Trophoblast cell (in vitro differentiated cells and primary cell): Measurements from ENCODE around the gene RYR1.
A peak's percentile ranks its signal among the peaks of the same experiment; 100 is the strongest.

Source experiments
- DNase-seq, 2 donors: peaks; one replicate each; pipeline ENCODE4 v3.0.0-alpha.2; 2016
- H2AFZ ChIP-seq: 2 replicates; pipeline ENCODE4 v1.6.1; 2013; ENCODE audit warnings: low read length, moderate library complexity, mild to moderate bottlenecking; ENCODE audit not compliant: insufficient read depth, poor library complexity
- H2AK5ac ChIP-seq: 2 replicates; pipeline ENCODE4 v1.6.1; 2013; ENCODE audit warnings: mild to moderate bottlenecking, low read length
- H2BK120ac ChIP-seq: 2 replicates; pipeline ENCODE4 v1.6.1; 2013; ENCODE audit warnings: low read length, mild to moderate bottlenecking, moderate library complexity; ENCODE audit not compliant: insufficient read depth, poor library complexity
- H2BK12ac ChIP-seq: 2 replicates; pipeline ENCODE4 v1.6.1; 2013; ENCODE audit warnings: mild to moderate bottlenecking, low read length, moderate library complexity
- H2BK5ac ChIP-seq: 2 replicates; pipeline ENCODE4 v1.6.1; 2013; ENCODE audit warnings: low read length, low read depth, moderate library complexity, mild to moderate bottlenecking; ENCODE audit not compliant: poor library complexity
- H3K14ac ChIP-seq: 2 replicates; pipeline ENCODE4 v1.6.1; 2013; ENCODE audit warnings: mild to moderate bottlenecking, low read length
- H3K18ac ChIP-seq: 2 replicates; pipeline ENCODE4 v1.6.1; 2013; ENCODE audit warnings: mild to moderate bottlenecking, low read length
- H3K23ac ChIP-seq: 2 replicates; pipeline ENCODE4 v1.6.1; 2013; ENCODE audit warnings: low read length
- H3K27ac ChIP-seq: 2 replicates; pipeline ENCODE4 v1.5.1; 2013; ENCODE audit warnings: low read depth, mild to moderate bottlenecking, inconsistent platforms, low read length, moderate library complexity
- H3K27me3 ChIP-seq: 2 replicates; pipeline ENCODE4 v1.6.1; 2013; ENCODE audit warnings: inconsistent platforms, mild to moderate bottlenecking, low read length, moderate library complexity; ENCODE audit not compliant: insufficient read depth
- H3K36me3 ChIP-seq, 2 experiments: 1 replicate in 1 of 2; 2 replicates in 1 of 2; pipeline ENCODE4 v1.6.1; 2013; ENCODE audit warnings: low read length in 2 of 2, mild to moderate bottlenecking in 2 of 2, moderate library complexity in 1 of 2; ENCODE audit not compliant: insufficient read depth in 2 of 2, control insufficient read depth in 1 of 2
- H3K4ac ChIP-seq: 2 replicates; pipeline ENCODE4 v1.6.1; 2013; ENCODE audit warnings: low read depth, mild to moderate bottlenecking, low read length, moderate library complexity
- H3K4me1 ChIP-seq, 2 experiments: 1 replicate in 1 of 2; 2 replicates in 1 of 2; pipeline ENCODE4 v1.6.1; 2013; ENCODE audit warnings: low read length in 2 of 2, mild to moderate bottlenecking in 2 of 2, moderate library complexity in 1 of 2; ENCODE audit not compliant: insufficient read depth in 2 of 2, control insufficient read depth in 1 of 2
- H3K4me2 ChIP-seq: 2 replicates; pipeline ENCODE4 v1.6.1; 2013; ENCODE audit warnings: inconsistent platforms, mild to moderate bottlenecking, low read length, moderate library complexity
- H3K4me3 ChIP-seq: 2 replicates; pipeline ENCODE4 v1.5.1; 2013; ENCODE audit warnings: mild to moderate bottlenecking, low read depth, low read length, inconsistent platforms
- H3K79me1 ChIP-seq: one replicate; pipeline ENCODE4 v1.6.1; 2013; ENCODE audit warnings: low read length
- H3K79me2 ChIP-seq: 2 replicates; pipeline ENCODE4 v1.6.1; 2013; ENCODE audit warnings: low read length, mild to moderate bottlenecking; ENCODE audit not compliant: control insufficient read depth, insufficient read depth, poor library complexity
- H3K9ac ChIP-seq: 2 replicates; pipeline ENCODE4 v1.6.1; 2013; ENCODE audit warnings: mild to moderate bottlenecking, low read length
- H3K9me3 ChIP-seq: 2 replicates; pipeline ENCODE4 v1.6.1; 2013; ENCODE audit warnings: low read depth, mild to moderate bottlenecking, control low read depth, inconsistent platforms, low read length; ENCODE audit not compliant: insufficient read depth
- H4K12ac ChIP-seq: 2 replicates; pipeline ENCODE4 v1.6.1; 2013; ENCODE audit warnings: low read depth, mild to moderate bottlenecking, low read length, moderate library complexity
- H4K8ac ChIP-seq: 2 replicates; pipeline ENCODE4 v1.6.1; 2013; ENCODE audit warnings: low read depth, mild to moderate bottlenecking, low read length, moderate library complexity
- H4K91ac ChIP-seq: one replicate; pipeline ENCODE4 v1.6.1; 2013; ENCODE audit warnings: low read depth, mild to moderate bottlenecking, low read length, moderate library complexity
- WGBS: extraction: QIAGEN DNeasy Blood & Tissue Kit; methylation state at CpG from one replicate; pipeline ENCODE4 v1.1.7; 2013; ENCODE audit warnings: missing lambda C conversion rate; ENCODE audit not compliant: insufficient read length, insufficient coverage; ENCODE audit errors: extremely low coverage; 5-methylcytosine and 5-hydroxymethylcytosine counted together

Gene RYR1

GRCh38 chr19:38619361-38620174 is 186.1 kb downstream of the RYR1 start:
- Histone ChIP-seq H2BK120ac (peak overlapping the region; percentile 21), H3K27me3 (no peaks in the 10 kb centered on the region), H3K27ac (no peak overlapping the region), H3K14ac (peak overlapping the region; percentile 52), H3K9me3 (no peaks in the 10 kb centered on the region), H4K91ac (peak overlapping the region; percentile 67), H4K12ac (peak overlapping the region; percentile 50), H3K23ac (no peak overlapping the region), H3K4ac (peak overlapping the region; percentile 66), H2BK12ac (no peak overlapping the region), H3K9ac (peak overlapping the region; percentile 80), H4K8ac (peak overlapping the region; percentile 94), H2AK5ac (peak overlapping the region; percentile 57), H2AFZ (peak overlapping the region; percentile 80), H3K4me1 (peaks cover 11% of the 10 kb centered on the region in 2 experiments), H3K79me2 (peaks cover 10% of the 10 kb centered on the region), H3K36me3 (peaks cover 20 to 32% of the 10 kb centered on the region in 2 experiments), H3K79me1 (peaks cover 8% of the 10 kb centered on the region), H3K4me2 (peak overlapping the region; percentile 79), H2BK5ac (peak overlapping the region; percentile 32), H3K18ac (peak overlapping the region; percentile 56), H3K4me3 (peak overlapping the region; percentile 88)
- DNase-seq = no peak
- WGBS = no CpG with 5 or more reads among the region's 21 CpGs

DNA sequence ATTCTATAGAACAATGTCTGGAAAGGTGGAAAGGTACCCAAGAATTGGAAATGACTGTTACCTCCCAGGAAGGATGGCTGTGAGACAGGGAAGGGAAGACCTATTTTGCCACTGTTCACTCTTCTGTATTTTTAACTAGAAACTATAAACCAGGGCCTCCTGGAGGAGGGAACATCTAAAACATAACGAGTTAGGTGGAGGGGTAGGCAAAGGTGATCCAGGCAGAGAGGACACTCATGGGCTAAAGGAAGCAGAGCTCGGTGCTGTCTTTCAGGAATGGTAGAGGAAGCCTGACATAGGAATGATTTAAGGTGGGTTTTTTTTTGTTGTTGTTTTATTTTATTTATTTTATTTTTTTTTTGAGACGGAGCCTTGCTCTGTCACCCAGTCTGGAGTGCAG is 191.3 kb downstream of the RYR1 start:
- H3K79me2 ChIP-seq = no peaks in the 10 kb centered on the region
- no peak overlapping the region for H4K8ac ChIP-seq
- H3K14ac ChIP-seq = no peak overlapping the region
- H3K23ac ChIP-seq = no peak overlapping the region
- H3K79me1 ChIP-seq = no peaks in the 10 kb centered on the region
- no peak overlapping the region for H3K4me3 ChIP-seq
- H2BK12ac ChIP-seq = no peak overlapping the region
- no peak overlapping the region for H3K9ac ChIP-seq
- H3K27ac ChIP-seq = no peak overlapping the region
- no peak overlapping the region for H2AK5ac ChIP-seq
- peaks cover 59 to 76% of the 10 kb centered on the region in 2 experiments for H3K36me3 ChIP-seq
- H2BK5ac ChIP-seq = no peak overlapping the region
- H3K9me3 ChIP-seq = peaks cover 2% of the 10 kb centered on the region
- H3K4me1 ChIP-seq = peaks cover 1 to 2% of the 10 kb centered on the region in 2 experiments
- H3K18ac ChIP-seq = no peak overlapping the region
- H3K27me3 ChIP-seq = no peaks in the 10 kb centered on the region
- H3K4ac ChIP-seq = no peak overlapping the region
- no peak overlapping the region for H4K12ac ChIP-seq
- H2BK120ac ChIP-seq = no peak overlapping the region
- no peak for DNase-seq
- WGBS = no CpG with 5 or more reads among the region's 3 CpGs
- H4K91ac ChIP-seq = no peak overlapping the region
- H3K4me2 ChIP-seq = no peak overlapping the region
- H2AFZ ChIP-seq = no peak overlapping the region

GRCh38 chr19:38626401-38626800 is 192.9 kb downstream of the RYR1 start:
- no peak overlapping the region for H3K14ac ChIP-seq
- no peak overlapping the region for H3K18ac ChIP-seq
- DNase-seq = no peak
- H2BK120ac ChIP-seq = no peak overlapping the region
- no peaks in the 10 kb centered on the region for H3K27me3 ChIP-seq
- H2BK5ac ChIP-seq = no peak overlapping the region
- no peak overlapping the region for H2AK5ac ChIP-seq
- no peak overlapping the region for H4K12ac ChIP-seq
- H3K9ac ChIP-seq = no peak overlapping the region
- H3K9me3 ChIP-seq = peaks cover 2% of the 10 kb centered on the region
- no CpG with 5 or more reads among the region's 4 CpGs for WGBS
- H3K23ac ChIP-seq = no peak overlapping the region
- H2BK12ac ChIP-seq = no peak overlapping the region
- no peaks in the 10 kb centered on the region for H3K79me2 ChIP-seq
- no peak overlapping the region for H4K91ac ChIP-seq
- H4K8ac ChIP-seq = no peak overlapping the region
- peaks cover 59 to 70% of the 10 kb centered on the region in 2 experiments for H3K36me3 ChIP-seq
- H2AFZ ChIP-seq = no peak overlapping the region
- H3K4me2 ChIP-seq = no peak overlapping the region
- no peaks in the 10 kb centered on the region for H3K79me1 ChIP-seq
- no peaks in the 10 kb centered on the region for H3K4me1 ChIP-seq
- H3K4ac ChIP-seq = no peak overlapping the region
- no peak overlapping the region for H3K27ac ChIP-seq
- no peak overlapping the region for H3K4me3 ChIP-seq

GRCh38 chr19:38629568-38629967 is 196.1 kb downstream of the RYR1 start:
- Histone ChIP-seq H3K4me3 (no peak overlapping the region), H3K36me3 (peaks cover 55 to 61% of the 10 kb centered on the region in 2 experiments), H2BK5ac (no peak overlapping the region), H2BK12ac (no peak overlapping the region), H2AFZ (no peak overlapping the region), H3K9me3 (peaks cover 2% of the 10 kb centered on the region), H3K4me1 (no peaks in the 10 kb centered on the region), H3K14ac (no peak overlapping the region), H3K4me2 (no peak overlapping the region), H3K9ac (no peak overlapping the region), H4K91ac (no peak overlapping the region), H4K8ac (no peak overlapping the region), H3K27ac (no peak overlapping the region), H2BK120ac (no peak overlapping the region), H3K18ac (no peak overlapping the region), H3K4ac (no peak overlapping the region), H2AK5ac (no peak overlapping the region), H3K79me1 (no peaks in the 10 kb centered on the region), H3K79me2 (no peaks in the 10 kb centered on the region), H3K23ac (no peak overlapping the region), H3K27me3 (no peaks in the 10 kb centered on the region), H4K12ac (no peak overlapping the region)
- no CpG with 5 or more reads among the region's 6 CpGs for WGBS
- no peak for DNase-seq
